Lung (tissue), 12 donors: ENCODE results near the gene PIEZO1. TPM values are rescaled to one million over a fixed set of nuclear protein-coding genes. Genes with fewer than 3 reads are reported as not detected.
A peak's percentile ranks its signal among the peaks of the same experiment; 100 is the strongest.

Source experiments
- ATAC-seq: fragments of 200-7000 bp; cut with Tn5 transposase; one replicate; pipeline ENCODE4 v1.9.1; 2020; ENCODE audit warnings: moderate number of reproducible peaks; ENCODE audit not compliant: insufficient read depth, low FRiP score
- DNase-seq, 3 donors: peaks; one replicate each; pipeline ENCODE4 v3.0.0-alpha.2; 2013 to 2017
- H3K27ac ChIP-seq, 2 donors: one replicate each; pipeline ENCODE4 v1.5.1; 2013; ENCODE audit warnings: mild to moderate bottlenecking in 2 of 2, moderate library complexity in 2 of 2, control low read depth in 1 of 2, inconsistent platforms in 1 of 2, low read depth in 1 of 2, low read length in 1 of 2
- H3K27me3 ChIP-seq, 3 donors: one replicate each; pipeline ENCODE4 v1.5.1; 2013; ENCODE audit warnings: low read length in 2 of 3; ENCODE audit not compliant: control insufficient read depth in 3 of 3, insufficient read depth in 3 of 3
- H3K36me3 ChIP-seq, 4 donors: one replicate each; pipeline ENCODE4 v1.5.1; 2013; ENCODE audit warnings: low read length in 4 of 4, mild to moderate bottlenecking in 1 of 4, moderate library complexity in 1 of 4; ENCODE audit not compliant: control insufficient read depth in 4 of 4, insufficient read depth in 4 of 4
- H3K4me1 ChIP-seq, 5 donors: one replicate each; pipeline ENCODE4 v1.5.1; 2013; ENCODE audit warnings: low read length in 5 of 5, mild to moderate bottlenecking in 2 of 5, moderate library complexity in 1 of 5; ENCODE audit not compliant: control insufficient read depth in 5 of 5, insufficient read depth in 5 of 5
- H3K4me3 ChIP-seq: one replicate; pipeline ENCODE4 v1.5.1; 2013; ENCODE audit warnings: mild to moderate bottlenecking, control low read depth, moderate library complexity
- H3K9ac ChIP-seq, 2 donors: one replicate each; pipeline ENCODE4 v1.5.1; 2013; ENCODE audit warnings: low read length in 2 of 2, control low read depth in 1 of 2; ENCODE audit not compliant: insufficient read depth in 1 of 2
- H3K9me3 ChIP-seq, 4 donors: one replicate each; pipeline ENCODE4 v1.5.1; 2013; ENCODE audit warnings: low read length in 3 of 4, mild to moderate bottlenecking in 1 of 4, moderate library complexity in 1 of 4; ENCODE audit not compliant: control insufficient read depth in 4 of 4, insufficient read depth in 3 of 4
- CTCF ChIP-seq: IDR thresholded peaks from 2 replicates; pipeline ENCODE4 v1.5.1; 2012; ENCODE audit warnings: mild to moderate bottlenecking; ENCODE audit errors: control extremely low read depth, extremely low read depth
- WGBS, 2 donors: extraction: QIAGEN DNeasy Blood & Tissue Kit; methylation state at CpG; one replicate each; pipeline ENCODE4 v1.1.7; 2013; 5-methylcytosine and 5-hydroxymethylcytosine counted together
- polyA plus RNA-seq, 2 donors: library from polyadenylated mRNA; stranded (reverse); fragments of 200-250 nt; gene quantifications; one replicate each; pipeline ENCODE4 v1.2.1, GENCODE V29; 2013
- total RNA-seq, 2 donors: library from RNA; depleted of rRNA in 1 of 2; stranded (reverse); fragments of >200 nt in 1 of 2; gene quantifications; one replicate each; pipeline ENCODE4 v1.2.1, GENCODE V29; 2014 to 2021
- donor health status: control.
- donor health status: control.
- donor health status: Bipolar disorder and iron deficiency.
- donor health status: healthy.
- donor health status: DM: yes; HTN: yes; CAD: no.

Gene PIEZO1
- total and polyA plus RNA-seq, 4 donors: 113 to 207 (median 190) TPM

- DNase-seq (no peak), ATAC-seq (no peak)
- Histone ChIP-seq H3K36me3 (peaks cover 0 to 21% (median 0%) of the 10 kb centered on the region in 4 donors), H3K9ac (no peak overlapping the region), H3K27ac (no peak overlapping the region), H3K4me3 (no peak overlapping the region), H3K27me3 (no peaks in the 10 kb centered on the region), H3K4me1 (peaks cover 0 to 20% (median 0%) of the 10 kb centered on the region in 5 donors), H3K9me3 (no peaks in the 10 kb centered on the region)
- no peak for TF ChIP-seq CTCF
- WGBS, 2 donors: 82 to 84% methylated on average over 26 of the region's 26 CpGs
Measured at GRCh38 chr16:88747588-88748301, 37.3 kb downstream of the PIEZO1 start.

- no peaks in the 10 kb centered on the region for H3K27me3 ChIP-seq
- 42 to 45% methylated on average over 17 of the region's 17 CpGs for WGBS, 2 donors
- DNase-seq (peak in 2 of 3 donors; percentile 56 to 78), ATAC-seq (no peak)
- H3K4me3 ChIP-seq: no peak overlapping the region
- TF ChIP-seq CTCF: no peak
- H3K36me3 ChIP-seq: peaks cover 0 to 18% (median 0%) of the 10 kb centered on the region in 4 donors
- H3K27ac ChIP-seq: peak overlapping the region in 1 of 2 donors; percentile 15
- peaks cover 0 to 20% (median 0%) of the 10 kb centered on the region in 5 donors for H3K4me1 ChIP-seq
- H3K9me3 ChIP-seq: no peaks in the 10 kb centered on the region
- H3K9ac ChIP-seq: no peak overlapping the region
Measured at GRCh38 chr16:88746506-88746905, 38.5 kb downstream of the PIEZO1 start.

GRCh38 chr16:88744577-88745521, 40.2 kb downstream of the PIEZO1 start:
- no peak for DNase-seq
- Histone ChIP-seq H3K27ac (peak overlapping the region in 1 of 2 donors; percentile 23), H3K27me3 (no peaks in the 10 kb centered on the region), H3K36me3 (peaks cover 0 to 32% (median 2%) of the 10 kb centered on the region in 4 donors), H3K9ac (no peak overlapping the region), H3K4me1 (peaks cover 0 to 20% (median 0%) of the 10 kb centered on the region in 5 donors), H3K4me3 (no peak overlapping the region), H3K9me3 (no peaks in the 10 kb centered on the region)
- TF ChIP-seq CTCF: no peak
- 68 to 72% methylated on average over 38 to 39 of the region's 39 CpGs for WGBS, 2 donors
- ATAC-seq: no peak
